NK-92 (cell line): Measurements from ENCODE around the gene ATP11A.

Experiments used
- DNase-seq: peaks from one replicate; lab custom pipeline; 2025; ENCODE audit not compliant: unreplicated experiment; lab: John Stamatoyannopoulos, UW

Gene ATP11A

DNA sequence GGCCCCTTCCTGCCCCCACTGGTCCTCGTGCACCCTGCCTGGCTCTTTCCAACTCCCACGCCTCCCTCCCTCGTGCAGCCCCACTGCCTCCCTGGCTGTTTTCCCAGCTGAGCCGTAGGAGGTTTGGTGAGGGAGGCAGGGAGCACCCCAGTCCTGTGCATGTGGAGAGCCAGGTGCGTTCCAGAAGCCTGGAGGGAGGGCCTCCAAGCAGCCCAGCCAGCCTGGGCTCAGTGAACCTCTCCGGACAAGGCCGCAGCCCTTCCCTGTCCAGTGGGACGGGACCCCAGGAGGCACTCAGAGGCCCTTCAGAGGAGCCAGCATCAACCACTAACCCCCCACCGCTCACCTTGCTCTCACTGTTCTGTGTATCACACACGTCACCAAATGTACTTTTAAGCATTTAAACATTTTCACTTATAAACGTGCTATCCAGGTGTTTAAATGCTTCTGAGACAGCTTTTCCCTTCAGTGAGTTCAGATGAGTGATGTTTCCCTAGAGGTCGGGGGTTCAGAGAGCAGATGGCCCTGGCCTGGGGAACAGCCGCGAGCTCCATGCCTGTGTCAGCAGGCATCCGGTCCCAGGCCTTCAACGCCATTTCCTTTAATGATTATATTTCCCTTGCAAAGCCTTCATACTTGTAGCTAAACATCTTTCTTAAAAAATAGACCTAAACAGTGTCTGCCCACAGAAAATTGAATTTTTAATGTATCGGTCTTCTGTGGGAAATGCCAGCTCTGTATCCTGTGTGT is 122.6 kb downstream of the ATP11A start:
- no peak for DNase-seq

DNA sequence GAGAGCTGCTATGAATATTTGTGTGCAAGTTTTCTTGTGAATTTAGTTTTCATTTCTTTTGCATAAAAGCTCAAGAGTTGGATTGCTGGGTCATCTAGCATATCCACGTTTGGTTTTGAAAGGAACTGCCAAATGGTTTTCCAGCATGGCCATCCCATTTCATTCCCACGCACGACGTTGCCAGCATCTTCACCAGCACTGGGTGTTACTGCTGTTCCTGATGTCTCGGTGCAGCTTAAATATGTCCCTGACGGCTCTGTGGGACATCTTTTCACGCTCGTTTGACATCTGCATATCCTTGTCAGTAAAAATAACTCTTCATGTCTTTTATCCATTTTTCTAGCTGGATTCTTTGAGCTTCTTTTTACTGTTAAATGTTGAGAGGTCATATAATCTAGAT is 123.7 kb downstream of the ATP11A start:
- DNase-seq: no peak

DNA sequence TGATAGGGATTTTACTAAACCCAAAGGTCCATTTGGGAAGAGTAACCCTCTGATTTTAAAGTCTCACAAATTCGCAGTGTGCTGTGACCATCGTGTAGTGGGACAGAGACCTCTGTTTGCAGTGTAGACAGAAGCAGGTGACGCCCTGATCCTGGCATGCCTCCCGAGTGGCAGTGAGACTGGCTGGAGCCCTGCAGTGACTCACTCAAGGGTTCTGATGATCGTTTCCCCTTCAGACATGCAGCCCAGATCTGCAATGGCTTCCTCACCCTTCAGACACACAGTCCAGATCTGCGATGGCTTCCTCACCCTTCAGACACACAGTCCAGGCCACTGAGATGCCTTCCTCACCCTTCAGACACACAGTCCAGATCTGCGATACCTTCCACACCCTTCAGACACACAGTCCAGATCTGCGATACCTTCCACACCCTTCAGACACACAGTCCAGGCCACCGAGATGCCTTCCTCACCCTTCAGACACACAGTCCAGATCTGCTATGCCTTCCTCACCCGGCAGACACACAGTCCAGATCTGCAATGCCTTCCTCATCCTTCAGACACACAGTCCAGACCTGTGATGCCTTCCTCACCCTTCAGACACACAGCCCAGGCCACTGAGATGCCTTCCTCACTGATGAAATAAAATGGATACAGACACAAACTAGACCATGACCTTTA is 125.2 kb downstream of the ATP11A start:
- DNase-seq: no peak

DNA sequence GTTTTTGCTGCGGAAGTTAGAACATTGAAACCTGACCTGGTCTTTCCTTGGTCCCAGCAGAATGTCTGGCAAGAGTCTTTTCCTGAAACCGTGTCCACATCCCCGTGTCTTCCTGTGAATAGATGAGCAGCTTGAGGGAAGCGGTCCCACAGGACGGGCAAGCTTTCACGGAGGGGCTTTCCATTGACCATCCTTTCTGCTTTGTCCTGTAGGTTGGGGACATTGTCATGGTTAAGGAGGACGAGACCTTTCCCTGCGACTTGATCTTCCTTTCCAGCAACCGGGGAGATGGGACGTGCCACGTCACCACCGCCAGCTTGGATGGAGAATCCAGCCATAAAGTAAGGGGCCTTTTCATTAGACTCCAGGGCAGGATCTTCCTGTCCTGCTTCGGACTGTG is 126.0 kb downstream of the ATP11A start:
- DNase-seq: no peak

DNA sequence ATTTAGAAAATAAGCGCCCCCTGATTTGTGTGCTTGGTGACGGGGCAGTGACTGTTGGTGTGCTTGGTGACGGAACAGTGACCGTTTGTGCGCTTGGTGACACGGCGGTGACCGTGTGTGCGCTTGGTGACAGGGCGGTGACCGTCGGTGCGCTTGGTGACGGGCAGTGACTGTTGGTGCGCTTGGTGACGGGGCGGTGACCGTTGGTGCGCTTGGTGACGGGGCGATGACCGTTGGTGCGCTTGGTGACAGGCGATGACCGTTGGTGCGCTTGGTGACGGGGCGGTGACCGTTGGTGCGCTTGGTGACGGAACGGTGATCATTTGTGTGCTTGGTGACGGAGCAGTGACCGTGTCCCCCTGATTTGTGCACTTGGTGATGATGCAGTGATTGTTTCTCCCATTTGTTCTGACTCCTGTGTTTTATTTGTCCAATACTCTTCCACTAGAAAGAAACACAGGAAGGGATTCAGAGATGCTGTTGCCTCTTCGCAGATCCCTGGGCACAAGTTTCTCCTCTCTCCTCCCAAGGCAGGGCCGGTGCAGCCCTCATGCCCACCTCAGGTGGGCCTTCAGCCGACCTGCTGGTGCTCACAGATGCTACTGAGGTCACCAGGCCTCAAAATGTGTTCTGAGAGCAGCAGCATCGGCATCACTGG is 128.3 kb downstream of the ATP11A start:
- DNase-seq: no peak

DNA sequence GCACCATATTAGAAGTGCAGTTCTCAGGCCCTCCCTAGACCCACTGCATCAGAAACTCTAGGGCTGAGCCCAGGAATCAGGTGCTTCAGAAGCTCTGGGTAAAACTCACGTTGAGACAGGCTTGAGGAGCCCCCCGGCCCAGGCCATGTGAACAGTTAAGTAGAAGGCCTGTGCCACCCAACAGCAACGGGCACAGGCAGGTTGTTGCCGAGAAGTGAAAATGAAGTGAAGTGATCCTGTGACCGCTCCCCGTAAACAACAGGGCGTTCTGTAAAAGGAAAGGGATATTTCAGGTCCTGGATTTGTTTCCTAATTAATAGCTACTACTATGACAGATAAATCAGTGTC is 128.8 kb downstream of the ATP11A start:
- no peak for DNase-seq

DNA sequence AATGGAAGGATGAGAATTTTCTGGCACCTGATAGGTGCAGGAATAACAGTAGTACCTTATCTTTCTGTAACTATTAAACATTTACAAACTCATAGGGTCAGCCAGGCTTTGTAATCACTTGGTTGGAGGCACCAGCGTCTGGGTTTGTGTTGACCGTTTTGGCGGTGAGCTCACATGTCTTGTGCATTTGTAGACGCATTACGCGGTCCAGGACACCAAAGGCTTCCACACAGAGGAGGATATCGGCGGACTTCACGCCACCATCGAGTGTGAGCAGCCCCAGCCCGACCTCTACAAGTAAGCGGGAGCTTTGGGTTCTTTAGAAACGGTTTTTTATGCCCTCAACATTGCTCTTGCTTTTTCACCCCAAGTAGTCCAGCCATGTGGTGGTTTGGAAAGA is 129.3 kb downstream of the ATP11A start:
- no peak for DNase-seq

DNA sequence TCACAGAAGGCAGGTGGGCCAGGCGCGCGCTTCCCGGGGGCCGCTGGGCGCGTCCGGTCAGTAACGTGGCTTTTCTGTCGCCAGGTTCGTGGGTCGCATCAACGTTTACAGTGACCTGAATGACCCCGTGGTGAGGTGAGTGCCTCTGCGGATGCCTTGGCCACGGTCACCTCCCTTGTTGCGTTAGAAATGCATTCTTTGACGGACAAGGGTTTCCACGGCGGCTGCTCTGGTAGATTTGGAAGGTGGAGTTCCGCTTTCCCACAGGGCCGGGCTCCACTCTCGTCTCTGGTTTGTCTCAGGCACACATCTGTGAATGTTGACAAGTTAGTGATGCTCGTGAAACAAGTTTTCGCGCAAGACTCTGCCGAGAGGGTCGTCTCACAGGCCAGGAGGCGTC is 130.0 kb downstream of the ATP11A start:
- DNase-seq: no peak

DNA sequence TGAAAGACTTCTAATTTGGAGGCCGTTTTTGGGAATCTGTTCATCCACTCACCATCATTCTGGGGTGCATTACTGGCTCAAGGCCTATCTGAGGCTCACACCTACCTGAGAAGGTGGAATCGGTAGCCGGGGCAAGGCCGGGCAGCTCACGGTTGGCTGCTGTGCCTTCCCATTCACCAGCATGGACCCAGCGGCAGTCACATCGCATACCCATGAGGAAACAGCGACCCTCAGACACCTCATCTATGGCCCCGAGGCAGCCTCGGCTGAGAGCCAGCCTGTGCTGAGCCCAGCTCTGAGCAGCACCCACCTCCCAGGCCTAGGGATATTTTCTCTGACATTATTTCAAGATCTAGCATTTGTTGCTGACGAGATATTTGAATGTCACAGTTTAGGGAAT is 130.5 kb downstream of the ATP11A start:
- no peak for DNase-seq

DNA sequence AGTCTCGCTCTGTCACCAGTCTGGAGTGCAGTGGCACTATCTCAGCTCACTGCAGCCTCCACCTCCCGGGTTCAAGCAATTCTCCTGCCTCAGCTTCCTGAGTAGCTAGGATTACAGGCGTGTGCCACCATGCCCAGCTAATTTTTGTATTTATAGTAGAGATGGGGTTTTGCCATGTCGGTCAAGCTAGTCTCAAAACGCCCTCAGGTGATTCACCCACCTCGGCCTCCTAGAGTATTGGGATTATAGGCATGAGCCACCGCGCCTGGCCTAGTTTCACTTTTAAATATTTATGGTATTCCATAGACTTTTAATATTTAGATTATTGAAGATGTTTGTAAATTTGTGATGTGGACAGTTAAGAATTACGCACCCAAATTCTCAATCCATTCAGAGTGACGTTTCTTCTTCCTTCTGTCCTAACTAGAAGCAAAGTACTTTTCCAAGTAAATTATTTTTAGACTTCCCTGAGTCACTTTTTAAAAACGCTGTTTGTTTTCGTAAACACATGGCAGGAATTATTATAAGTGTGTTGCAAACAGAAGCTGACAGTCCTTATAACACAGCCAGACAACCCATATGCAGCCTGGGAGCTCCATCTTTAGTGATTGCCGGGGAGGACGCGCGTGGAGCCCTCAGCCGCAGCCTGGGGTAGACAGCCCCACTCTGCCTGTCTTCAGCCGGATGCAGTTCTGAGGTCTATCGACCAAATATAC is 131.7 kb downstream of the ATP11A start:
- DNase-seq: no peak

DNA sequence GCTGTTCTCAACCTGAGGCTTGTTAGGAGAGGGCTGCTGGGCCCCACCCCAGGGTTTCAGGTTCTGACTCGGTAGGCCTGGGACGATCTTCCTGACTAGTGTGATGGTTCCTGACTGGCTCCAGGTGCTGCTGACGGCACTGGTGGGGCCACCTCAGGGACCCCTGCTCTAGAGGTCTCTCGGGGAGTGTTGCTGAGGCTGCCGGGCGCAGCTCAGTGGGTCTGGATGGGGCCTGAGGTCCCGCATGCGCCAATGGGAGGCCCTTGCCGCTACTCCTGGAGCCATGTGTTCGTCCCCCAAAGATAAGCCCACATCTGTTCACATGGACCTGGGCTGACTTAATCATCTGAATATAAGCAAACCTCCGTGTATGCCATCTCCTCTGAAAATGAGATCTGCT is 133.0 kb downstream of the ATP11A start:
- DNase-seq: no peak

DNA sequence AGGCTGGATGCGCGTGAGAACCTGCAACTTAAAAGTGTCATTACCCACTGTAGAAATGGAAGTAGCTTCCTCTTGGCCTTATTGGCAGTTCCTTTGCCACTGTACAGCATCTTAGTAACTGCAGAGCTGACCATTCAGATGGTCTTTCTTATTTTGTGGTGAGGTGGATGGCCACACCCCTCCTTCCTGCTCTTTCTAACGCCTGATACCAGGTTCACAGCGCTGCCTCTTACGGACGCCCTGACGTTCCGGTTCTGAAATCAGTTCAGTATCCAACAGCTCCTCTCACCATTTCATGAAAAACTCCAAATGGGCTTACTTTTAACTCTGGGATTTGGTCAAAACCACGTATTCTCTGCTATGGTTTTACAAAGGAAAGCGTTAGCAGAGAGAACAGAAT is 134.6 kb downstream of the ATP11A start:
- DNase-seq: no peak

DNA sequence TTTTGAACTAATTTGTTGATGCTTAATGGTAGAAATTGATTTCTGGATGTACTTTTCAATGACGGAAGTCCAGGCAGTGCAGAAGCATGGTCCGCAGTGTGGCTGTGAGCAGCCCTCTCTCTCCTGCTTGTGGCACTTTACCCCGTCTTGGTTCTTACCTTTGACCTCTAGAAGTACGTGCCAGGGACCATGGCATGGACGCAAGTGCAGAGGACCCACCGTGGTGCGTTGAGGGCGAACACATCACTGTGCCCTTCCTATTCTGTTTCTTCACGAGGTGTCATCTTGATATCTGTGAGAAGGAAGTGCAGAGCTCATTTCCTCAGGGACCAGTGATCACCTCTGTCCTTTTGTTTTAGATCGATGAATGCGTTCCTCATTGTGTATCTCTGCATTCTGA is 135.2 kb downstream of the ATP11A start:
- no peak for DNase-seq

DNA sequence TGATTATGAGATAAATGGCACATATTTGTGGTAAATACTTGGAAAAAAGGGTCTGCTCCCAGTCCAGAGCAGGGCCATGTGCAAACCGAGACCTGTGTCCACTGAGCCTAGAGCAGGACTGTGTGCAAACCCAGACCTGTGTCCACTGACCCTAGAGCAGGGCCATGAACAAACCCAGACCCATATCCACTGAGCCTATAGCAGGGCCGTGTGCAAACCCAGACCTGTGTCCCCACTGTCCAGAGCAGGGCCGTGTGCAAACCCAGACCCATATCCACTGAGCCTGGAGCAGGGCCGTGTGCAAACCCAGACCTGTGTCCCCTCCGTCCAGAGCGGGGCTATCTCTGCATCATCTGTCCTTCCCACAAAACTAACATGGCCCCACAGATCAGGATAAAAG is 136.0 kb downstream of the ATP11A start:
- no peak for DNase-seq

DNA sequence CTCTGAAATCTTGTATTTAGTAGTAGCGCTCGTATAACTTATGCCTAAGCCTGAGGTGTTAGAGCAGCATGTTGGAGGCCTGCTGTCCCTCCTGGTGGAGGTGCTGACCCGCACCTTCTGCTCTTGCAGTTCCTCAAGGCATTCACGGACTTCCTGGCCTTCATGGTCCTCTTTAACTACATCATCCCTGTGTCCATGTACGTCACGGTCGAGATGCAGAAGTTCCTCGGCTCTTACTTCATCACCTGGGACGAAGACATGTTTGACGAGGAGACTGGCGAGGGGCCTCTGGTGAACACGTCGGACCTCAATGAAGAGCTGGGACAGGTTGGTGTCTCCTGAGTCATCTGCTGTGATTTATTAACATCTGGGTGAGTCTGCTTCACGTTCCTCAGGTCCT is 136.7 kb downstream of the ATP11A start:
- no peak for DNase-seq

DNA sequence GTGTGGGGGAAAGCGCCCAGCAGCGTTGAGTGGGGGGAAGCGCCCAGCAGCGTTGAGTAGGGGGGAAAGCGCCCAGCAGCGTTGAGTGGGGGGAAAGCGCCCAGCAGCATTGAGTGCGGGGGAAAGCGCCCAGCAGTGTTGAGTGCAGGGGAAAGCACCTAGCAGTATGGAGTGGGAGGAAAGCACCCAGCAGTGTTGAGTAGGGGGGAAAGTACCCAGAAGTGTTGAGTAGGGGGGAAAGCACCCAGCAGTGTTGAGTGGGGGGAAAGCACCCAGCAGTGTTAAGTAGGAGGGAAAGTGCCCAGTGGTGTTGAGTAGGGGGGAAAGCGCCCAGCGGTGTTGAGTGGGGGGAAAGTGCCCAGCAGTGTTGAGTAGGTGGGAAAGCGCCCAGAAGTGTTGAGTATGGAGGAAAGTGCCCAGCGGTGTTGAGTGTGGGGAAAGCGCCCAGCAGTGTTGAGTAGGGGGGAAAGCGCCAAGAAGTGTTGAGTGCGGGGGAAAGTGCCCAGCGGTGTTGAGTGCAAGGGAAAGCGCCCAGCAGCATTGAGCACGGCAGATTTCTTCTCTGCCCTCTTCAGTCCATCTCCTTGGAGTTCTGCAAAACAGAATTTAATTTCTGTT is 138.4 kb downstream of the ATP11A start:
- no peak for DNase-seq

DNA sequence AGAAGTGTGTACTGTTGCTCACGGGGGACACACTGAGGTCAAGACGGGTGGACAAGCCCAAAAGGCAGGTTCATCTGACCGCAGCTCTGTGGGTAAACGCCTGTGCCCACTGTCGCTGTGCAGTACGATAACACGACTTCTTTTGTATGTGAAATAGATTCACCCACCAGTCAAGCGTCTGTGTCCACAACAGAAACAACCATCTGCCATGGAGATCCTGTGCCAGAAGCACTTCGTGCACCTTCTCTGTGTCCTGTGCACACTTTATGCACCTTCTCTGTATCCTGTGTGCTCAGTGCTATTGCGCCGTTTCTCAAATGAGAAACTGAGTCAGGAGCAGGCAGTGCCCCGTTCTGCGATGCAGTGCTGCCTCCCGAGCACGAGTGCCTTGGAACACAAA is 138.9 kb downstream of the ATP11A start:
- DNase-seq: no peak

DNA sequence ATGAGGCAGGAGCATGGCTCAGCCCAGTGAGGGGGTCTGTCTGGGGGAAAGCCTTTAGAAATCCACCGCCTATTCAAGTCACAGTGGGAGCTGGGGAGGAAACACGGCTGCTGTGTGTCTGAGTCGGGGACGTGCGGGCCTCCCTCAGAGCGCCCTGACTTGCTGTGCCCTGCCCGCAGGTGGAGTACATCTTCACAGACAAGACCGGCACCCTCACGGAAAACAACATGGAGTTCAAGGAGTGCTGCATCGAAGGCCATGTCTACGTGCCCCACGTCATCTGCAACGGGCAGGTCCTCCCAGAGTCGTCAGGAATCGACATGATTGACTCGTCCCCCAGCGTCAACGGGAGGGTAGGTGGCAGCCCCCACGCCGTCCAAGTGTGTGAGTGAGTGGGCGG is 141.4 kb downstream of the ATP11A start:
- no peak for DNase-seq

DNA sequence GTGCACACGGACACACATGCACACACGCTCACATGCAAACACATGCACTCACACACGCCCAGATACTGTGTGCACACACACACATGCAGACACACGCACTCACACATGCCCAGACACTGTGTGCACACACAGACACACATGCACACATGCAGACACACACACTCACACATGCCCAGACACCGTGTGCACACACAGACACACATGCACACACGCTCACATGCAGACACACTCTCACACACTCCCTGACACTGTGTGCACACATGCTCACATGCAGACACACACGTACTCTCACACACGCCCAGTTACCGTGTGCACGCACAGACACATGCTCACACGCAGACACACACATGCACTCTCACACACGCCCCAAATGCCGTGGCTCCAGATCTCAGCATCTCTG is 142.0 kb downstream of the ATP11A start:
- DNase-seq: no peak

DNA sequence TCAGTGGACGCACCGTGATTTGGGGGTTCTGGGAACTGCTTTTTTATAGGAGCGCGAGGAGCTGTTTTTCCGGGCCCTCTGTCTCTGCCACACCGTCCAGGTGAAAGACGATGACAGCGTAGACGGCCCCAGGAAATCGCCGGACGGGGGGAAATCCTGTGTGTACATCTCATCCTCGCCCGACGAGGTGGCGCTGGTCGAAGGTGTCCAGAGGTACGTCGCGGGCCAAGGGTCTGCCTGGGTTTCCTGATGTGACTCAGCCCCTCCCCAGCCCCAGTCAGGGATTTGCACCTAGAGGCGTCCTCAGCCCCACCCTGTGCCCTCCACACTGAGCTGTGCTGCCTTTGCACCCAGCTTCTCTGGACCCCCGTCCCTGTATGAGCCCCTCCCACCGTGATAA is 143.0 kb downstream of the ATP11A start:
- no peak for DNase-seq

DNA sequence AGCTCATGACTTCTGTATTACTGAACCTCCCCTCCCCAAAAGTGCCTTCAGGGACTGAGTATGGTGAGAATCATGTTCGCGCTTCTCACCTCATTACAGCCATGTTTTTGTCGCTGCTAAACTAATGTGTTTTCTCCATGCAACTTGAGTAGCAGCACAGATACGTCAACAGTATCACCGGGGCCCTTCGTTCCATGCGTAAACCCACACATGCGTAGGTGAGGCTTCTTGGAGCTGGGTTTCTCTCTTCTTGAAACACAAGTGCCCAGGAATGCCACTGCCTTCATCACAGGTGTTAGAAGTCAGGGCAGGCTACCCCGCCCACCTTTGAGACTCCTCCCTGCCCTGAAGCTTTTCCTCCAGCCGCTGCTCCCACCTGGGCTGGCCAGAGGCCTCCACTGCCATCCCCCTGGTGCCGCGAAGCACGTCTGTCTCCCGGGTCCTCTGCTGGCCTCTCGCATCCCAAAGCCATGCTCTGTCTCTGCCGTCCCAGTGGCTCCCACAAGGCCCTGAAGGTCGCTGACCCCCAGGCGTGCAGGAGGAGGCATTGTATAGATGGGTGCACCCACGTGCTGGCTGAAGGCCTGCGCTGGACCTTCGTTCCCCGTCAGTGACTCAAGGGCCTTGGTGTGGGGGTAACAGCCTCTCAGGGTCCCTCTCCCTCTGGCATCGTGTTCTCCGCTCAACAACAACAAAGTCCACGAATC is 143.9 kb downstream of the ATP11A start:
- DNase-seq: no peak
